PC-3 (cell line): ENCODE results near the gene PLK3. TPM values are rescaled to one million over a fixed set of nuclear protein-coding genes. Genes with fewer than 3 reads are reported as not detected.

Experiments used
- ATAC-seq: fragments of 200-7000 bp; cut with Tn5 transposase; 2 replicates; pipeline ENCODE4 v1.9.1; 2020; ENCODE audit warnings: mild to moderate bottlenecking, moderate library complexity
- BruUV-seq: library from RNA; stranded (reverse); fragments of 400-500 nt; replicated peaks from 2 replicates; lab custom pipeline; 2021; lab: Mats Ljungman, UMichigan
- CTCF ChIA-PET: fragments of 300-600 bp; sonication (Branson Sonifier 250); formaldehyde crosslinking; loops from one replicate; lab custom pipeline; 2022; ENCODE audit warnings: antibody characterized with exemption; lab: Charles Lee
- POLR2A ChIA-PET: fragments of 300-600 bp; sonication (Branson Sonifier 250); formaldehyde crosslinking; loops from one replicate; lab custom pipeline; 2022; ENCODE audit warnings: antibody characterized with exemption; ENCODE audit not compliant: unreplicated experiment; lab: Charles Lee
- DNase-seq: peaks from one replicate; pipeline ENCODE4 v3.0.0-alpha.2; 2015
- H2AFZ ChIP-seq: fragments of 300-600 bp; sonication (generic); 2 replicates; pipeline ENCODE4 v1.6.0; 2016; ENCODE audit warnings: antibody characterized with exemption, low read length
- H3F3A ChIP-seq: fragments of 300-600 bp; sonication (generic); one replicate; pipeline ENCODE4 v1.6.0; 2017; ENCODE audit warnings: antibody characterized with exemption, low read length, control low read depth, mild to moderate bottlenecking; ENCODE audit not compliant: unreplicated experiment
- H3K27ac ChIP-seq: fragments of 300-600 bp; sonication (generic); 2 replicates; pipeline ENCODE4 v1.5.1; 2016; ENCODE audit warnings: mild to moderate bottlenecking, low read length
- H3K27me3 ChIP-seq: fragments of 300-600 bp; sonication (generic); 2 replicates; pipeline ENCODE4 v1.6.1; 2016; ENCODE audit warnings: low read length, mixed read lengths
- H3K36me3 ChIP-seq: fragments of 300-600 bp; sonication (generic); 2 replicates; pipeline ENCODE4 v1.6.1; 2016; ENCODE audit warnings: low read depth, mixed run types, low read length, mixed read lengths
- H3K4me1 ChIP-seq: fragments of 300-600 bp; sonication (generic); 2 replicates; pipeline ENCODE4 v1.5.1; 2016; ENCODE audit warnings: low read length; ENCODE audit not compliant: insufficient read depth
- H3K4me2 ChIP-seq: fragments of 300-600 bp; sonication (generic); 2 replicates; pipeline ENCODE4 v1.6.0; 2016; ENCODE audit warnings: low read length
- H3K4me3 ChIP-seq: fragments of 300-600 bp; sonication (generic); 2 replicates; pipeline ENCODE4 v1.5.1; 2016; ENCODE audit warnings: mild to moderate bottlenecking, low read length, mixed read lengths
- H3K79me2 ChIP-seq: fragments of 300-600 bp; sonication (generic); 2 replicates; pipeline ENCODE4 v1.6.1; 2017; ENCODE audit warnings: low read length, mixed read lengths
- H3K9ac ChIP-seq: fragments of 300-600 bp; sonication (generic); 2 replicates; pipeline ENCODE4 v1.6.0; 2016; ENCODE audit warnings: mild to moderate bottlenecking, low read length
- H3K9me2 ChIP-seq: fragments of 300-600 bp; sonication (generic); replicated peaks from 2 replicates; pipeline ENCODE4 v1.6.1; 2016; ENCODE audit warnings: mixed run types, low read length, mixed read lengths
- H3K9me3 ChIP-seq: fragments of 300-600 bp; sonication (generic); 2 replicates; pipeline ENCODE4 v1.6.1; 2016; ENCODE audit warnings: low read length, mixed read lengths
- H4K20me1 ChIP-seq: fragments of 300-600 bp; sonication (generic); 2 replicates; pipeline ENCODE4 v1.6.1; 2016; ENCODE audit warnings: low read length, mixed read lengths
- EZH2 ChIP-seq: fragments of 300-600 bp; sonication (generic); IDR thresholded peaks from one replicate; pipeline ENCODE4 v1.6.1; 2017; ENCODE audit warnings: antibody characterized with exemption, mild to moderate bottlenecking, low read length; ENCODE audit not compliant: unreplicated experiment
- EZH2phosphoT487 ChIP-seq: fragments of 300-600 bp; sonication (generic); IDR thresholded peaks from 2 replicates; pipeline ENCODE4 v1.6.1; 2018; ENCODE audit warnings: mild to moderate bottlenecking, antibody characterized with exemption, low read length, borderline replicate concordance
- intact Hi-C: fragments of 100-400 bp; cut with micrococcal nuclease; formaldehyde crosslinking; loops from 2 replicates; pipeline ENCODE4 v1.9.0; 2023
- total RNA-seq: library from RNA; depleted of rRNA; stranded (reverse); fragments of >200 nt; gene quantifications from 2 replicates; pipeline ENCODE4 v1.2.3, GENCODE V29; 2014
- TF ChIP-seq, protein P1 (sequence below): fragments of 300-600 bp; sonication (generic); conservative IDR thresholded peaks from 2 replicates; pipeline ENCODE4 v1.5.1; 2017; ENCODE audit warnings: antibody characterized with exemption, low read depth, mild to moderate bottlenecking, low read length

PLK3 gene
- total RNA-seq, 1 experiment from 2014 or later = 44.0 TPM

DNA sequence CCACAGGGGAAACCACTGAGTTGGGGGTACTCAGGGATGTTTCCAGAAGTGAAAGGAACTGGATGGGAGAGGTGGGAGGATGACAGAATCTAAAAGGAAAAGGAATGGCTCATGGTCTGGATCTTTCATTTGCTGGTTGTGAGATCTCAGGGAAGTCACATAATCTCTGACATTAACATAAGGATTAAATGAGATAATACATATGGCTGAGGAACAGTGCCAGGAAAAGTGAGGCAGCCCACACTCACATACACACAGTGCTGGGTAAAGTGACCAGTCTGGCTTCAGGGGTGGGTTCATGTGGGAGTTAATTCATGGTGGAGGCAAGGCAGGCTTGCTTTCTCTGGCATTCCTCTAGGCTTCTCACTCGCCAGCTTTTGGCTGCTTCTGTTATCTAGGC lies 46.8 kb downstream of the PLK3 start:
- CTCF ChIA-PET = no interaction called here
- BruUV-seq = no TSS peak

GRCh38 chr1:44847845-44848244 lies 47.7 kb downstream of the PLK3 start:
- Histone ChIP-seq H3F3A (no peaks in the 10 kb centered on the region), H3K79me2 (no peaks in the 10 kb centered on the region), H4K20me1 (no peaks in the 10 kb centered on the region), H3K4me3 (no peak overlapping the region), H3K4me2 (no peak overlapping the region), H3K4me1 (no peaks in the 10 kb centered on the region), H3K27me3 (no peaks in the 10 kb centered on the region), H3K9me2 (no peaks in the 10 kb centered on the region), H2AFZ (no peak overlapping the region), H3K9ac (no peak overlapping the region), H3K27ac (no peak overlapping the region), H3K36me3 (no peaks in the 10 kb centered on the region; the same call in 1 of the 2 replicates), H3K9me3 (no peaks in the 10 kb centered on the region)
- TF ChIP-seq, protein P1, sequence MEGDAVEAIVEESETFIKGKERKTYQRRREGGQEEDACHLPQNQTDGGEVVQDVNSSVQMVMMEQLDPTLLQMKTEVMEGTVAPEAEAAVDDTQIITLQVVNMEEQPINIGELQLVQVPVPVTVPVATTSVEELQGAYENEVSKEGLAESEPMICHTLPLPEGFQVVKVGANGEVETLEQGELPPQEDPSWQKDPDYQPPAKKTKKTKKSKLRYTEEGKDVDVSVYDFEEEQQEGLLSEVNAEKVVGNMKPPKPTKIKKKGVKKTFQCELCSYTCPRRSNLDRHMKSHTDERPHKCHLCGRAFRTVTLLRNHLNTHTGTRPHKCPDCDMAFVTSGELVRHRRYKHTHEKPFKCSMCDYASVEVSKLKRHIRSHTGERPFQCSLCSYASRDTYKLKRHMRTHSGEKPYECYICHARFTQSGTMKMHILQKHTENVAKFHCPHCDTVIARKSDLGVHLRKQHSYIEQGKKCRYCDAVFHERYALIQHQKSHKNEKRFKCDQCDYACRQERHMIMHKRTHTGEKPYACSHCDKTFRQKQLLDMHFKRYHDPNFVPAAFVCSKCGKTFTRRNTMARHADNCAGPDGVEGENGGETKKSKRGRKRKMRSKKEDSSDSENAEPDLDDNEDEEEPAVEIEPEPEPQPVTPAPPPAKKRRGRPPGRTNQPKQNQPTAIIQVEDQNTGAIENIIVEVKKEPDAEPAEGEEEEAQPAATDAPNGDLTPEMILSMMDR = no peak
- TF ChIP-seq EZH2 (no peak), EZH2phosphoT487 (no peak)
- no TSS peak for BruUV-seq
- CTCF ChIA-PET = no interaction called here
- ATAC-seq (no peak), DNase-seq (no peak)
- POLR2A ChIA-PET = no interaction called here
- intact Hi-C loops = no loop called here

More for the DNA sequence above, 46.8 kb downstream of the PLK3 start:
- TF ChIP-seq, protein P1 = no peak
- TF ChIP-seq EZH2 (no peak), EZH2phosphoT487 (no peak)
- no peak overlapping the region for H3K27ac ChIP-seq
- no peak overlapping the region for H3K4me2 ChIP-seq
- H3K36me3 ChIP-seq = no peaks in the 10 kb centered on the region; the same call in 1 of the 2 replicates
- POLR2A ChIA-PET = no interaction called here
- H3K9ac ChIP-seq = no peak overlapping the region
- H3K4me1 ChIP-seq = no peaks in the 10 kb centered on the region
- no peaks in the 10 kb centered on the region for H3K9me2 ChIP-seq
- no peak overlapping the region for H2AFZ ChIP-seq
- H3K9me3 ChIP-seq = no peaks in the 10 kb centered on the region
- no peaks in the 10 kb centered on the region for H3K27me3 ChIP-seq
- intact Hi-C loops = no loop called here
- H3K79me2 ChIP-seq = no peaks in the 10 kb centered on the region
- no peak overlapping the region for H3K4me3 ChIP-seq
- DNase-seq (no peak), ATAC-seq (no peak)
- H4K20me1 ChIP-seq = no peaks in the 10 kb centered on the region
- no peaks in the 10 kb centered on the region for H3F3A ChIP-seq

DNA sequence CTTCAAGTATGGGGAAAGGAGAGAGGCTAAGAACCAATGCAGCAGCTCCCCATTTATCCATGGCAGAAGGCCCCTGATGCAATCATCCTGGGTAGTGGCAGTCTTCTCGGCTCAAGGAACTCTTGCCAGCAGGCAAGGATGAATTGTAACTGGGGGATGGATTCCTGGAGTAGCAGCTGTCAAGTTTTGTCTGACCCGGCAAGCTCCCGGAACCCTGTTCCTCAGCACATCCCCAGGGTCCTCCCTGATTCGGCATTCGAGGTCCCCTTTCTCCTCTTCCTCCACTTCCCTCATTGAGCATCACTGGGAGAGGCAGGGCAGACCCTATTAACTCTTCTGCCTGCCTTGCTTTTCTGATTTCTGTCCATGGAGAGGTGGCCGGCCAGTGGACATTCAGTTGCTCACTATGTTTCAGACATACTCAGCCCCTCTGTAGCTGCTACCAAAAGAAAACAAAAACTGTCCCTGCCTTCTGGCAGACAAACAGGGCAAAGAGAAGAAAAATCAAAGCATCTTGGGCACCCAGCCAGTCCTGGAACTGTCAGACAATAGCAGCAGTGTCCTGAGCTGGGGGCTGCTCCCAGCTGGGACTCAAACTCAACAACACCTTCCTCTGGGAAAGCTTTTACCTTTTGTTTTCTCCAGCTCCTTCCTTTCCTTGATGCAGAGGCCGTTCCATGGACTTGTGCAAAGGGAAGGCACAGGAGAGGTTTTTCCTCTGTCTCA lies 48.4 kb downstream of the PLK3 start:
- Histone ChIP-seq H3K4me2 (no peak overlapping the region), H3K79me2 (no peaks in the 10 kb centered on the region), H3K36me3 (no peaks in the 10 kb centered on the region; the same call in 1 of the 2 replicates), H3K4me1 (no peaks in the 10 kb centered on the region), H3K9me2 (no peaks in the 10 kb centered on the region), H2AFZ (no peak overlapping the region), H3K4me3 (no peak overlapping the region), H3K27ac (no peak overlapping the region), H3K27me3 (no peaks in the 10 kb centered on the region), H3F3A (no peaks in the 10 kb centered on the region), H4K20me1 (no peaks in the 10 kb centered on the region), H3K9ac (no peak overlapping the region), H3K9me3 (no peaks in the 10 kb centered on the region)
- ATAC-seq (peak; percentile 27; the same call in 1 of the 2 replicates), DNase-seq (no peak)
- ChIA-PET CTCF (no interaction called here), POLR2A (interaction anchor here (0.5 kb wide), 1 partner anchor 49 kb away, joined by 3 read pairs; no protein-coding TSS in a partner anchor)
- TF ChIP-seq, protein P1 = no peak
- TF ChIP-seq EZH2 (no peak), EZH2phosphoT487 (no peak)
- intact Hi-C loops = no loop called here
- no TSS peak for BruUV-seq
